HG03432 (cell line): Measurements from ENCODE around the gene ADGB.
"Not testable (repeated sequence)": the region's sequence is repeated elsewhere in the genome, so short reads cannot be mapped to it uniquely, and the experiment has no call there.

ENCODE experiments used
- ATAC-seq: cut with Tn5 transposase; IDR thresholded peaks from one replicate; pipeline ENCODE4 v1.9.1; 2021; ENCODE audit warnings: mild to moderate bottlenecking, moderate library complexity; ENCODE audit not compliant: unreplicated experiment

ADGB gene

GRCh38 chr6:146741609-146742008 is 142.8 kb downstream of the ADGB start:
- no peak for ATAC-seq

- no peak for ATAC-seq
These were observed 154.5 kb downstream of the ADGB start for GRCh38 chr6:146753306-146753705.

- ATAC-seq: no peak
These were observed 168.9 kb downstream of the ADGB start for GRCh38 chr6:146767632-146768031.

GRCh38 chr6:146768722-146769121 is 169.9 kb downstream of the ADGB start:
- no peak for ATAC-seq

- peak; percentile 20 for ATAC-seq
These were observed 171.6 kb downstream of the ADGB start for GRCh38 chr6:146770275-146770964.

GRCh38 chr6:146770965-146771735 is 172.4 kb downstream of the ADGB start:
- peak; percentile 68 for ATAC-seq

GRCh38 chr6:146775220-146775619 is 176.4 kb downstream of the ADGB start:
- ATAC-seq: no peak

DNA sequence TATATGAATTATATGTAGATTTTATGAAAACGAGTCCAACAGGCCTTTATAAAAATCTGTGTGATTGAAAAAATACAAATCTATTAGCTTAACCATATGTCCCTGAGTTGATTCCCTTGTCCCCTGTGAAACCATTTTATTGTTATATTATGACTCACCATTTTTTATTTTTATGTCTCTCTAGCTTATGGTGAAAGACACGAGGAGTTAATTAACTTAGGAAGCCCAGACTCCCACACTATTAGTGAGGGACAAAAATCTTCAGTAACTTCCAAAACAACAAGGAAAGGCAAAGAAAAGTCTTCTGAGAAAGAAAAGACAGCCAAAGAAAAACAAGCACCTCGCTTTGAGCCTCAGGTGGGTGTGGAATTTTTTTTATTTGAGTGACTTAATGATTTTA is 183.1 kb downstream of the ADGB start:
- ATAC-seq: no peak

GRCh38 chr6:146785001-146785585 is 186.3 kb downstream of the ADGB start:
- peak; percentile 95 for ATAC-seq

DNA sequence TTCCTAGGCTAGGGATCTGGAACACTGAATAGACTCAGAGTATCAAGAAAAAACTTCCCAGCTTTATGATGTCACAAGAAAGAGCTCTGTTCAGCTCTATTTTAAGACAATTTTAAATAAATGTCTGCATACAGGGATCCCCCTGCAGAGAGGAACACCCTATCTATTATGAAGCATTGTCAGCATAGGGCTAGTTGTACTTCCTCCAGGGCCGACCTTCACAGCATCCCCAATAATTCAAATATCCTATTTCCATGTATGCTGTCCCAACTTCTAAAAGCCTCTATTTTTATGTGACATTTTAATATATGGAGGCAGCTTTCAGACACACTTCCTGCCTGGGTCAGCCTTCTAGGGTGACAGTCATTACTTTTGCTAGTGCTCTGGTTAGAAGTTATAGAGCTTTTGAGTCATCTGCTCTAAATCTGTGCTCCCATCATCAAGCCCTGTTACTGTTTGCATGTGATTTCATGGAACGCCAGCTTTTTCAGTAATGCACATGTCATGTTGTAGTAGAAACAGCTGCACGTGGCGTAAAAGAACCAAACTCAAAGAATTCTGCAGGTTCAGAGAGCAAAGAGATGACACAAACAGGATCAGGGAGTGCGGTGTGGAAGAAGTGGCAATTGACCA is 189.2 kb downstream of the ADGB start:
- no peak for ATAC-seq

DNA sequence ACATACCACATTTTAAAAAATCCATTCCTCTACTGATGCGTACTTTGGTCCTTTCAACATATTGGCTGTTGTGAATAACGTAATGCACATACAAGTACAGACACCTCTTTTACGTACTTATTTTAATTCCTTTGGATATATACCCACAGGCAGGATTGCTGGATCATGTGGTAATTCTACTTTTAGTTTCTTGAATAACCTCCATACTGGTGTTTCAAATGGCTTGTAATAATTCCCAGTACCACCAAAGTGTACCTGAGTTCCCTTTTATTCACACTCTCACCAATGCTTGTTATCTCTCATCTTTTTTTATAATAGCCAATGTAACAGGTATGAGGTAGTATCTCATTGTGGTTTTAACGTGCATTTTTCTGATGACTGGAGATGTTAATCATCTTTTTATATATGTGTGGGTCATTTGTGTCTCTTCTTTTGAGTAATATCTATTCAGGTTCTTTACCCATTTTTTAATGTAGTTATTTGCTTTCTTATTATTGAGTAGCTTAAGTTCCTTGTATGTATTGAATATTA is 191.9 kb downstream of the ADGB start:
- ATAC-seq: no peak

DNA sequence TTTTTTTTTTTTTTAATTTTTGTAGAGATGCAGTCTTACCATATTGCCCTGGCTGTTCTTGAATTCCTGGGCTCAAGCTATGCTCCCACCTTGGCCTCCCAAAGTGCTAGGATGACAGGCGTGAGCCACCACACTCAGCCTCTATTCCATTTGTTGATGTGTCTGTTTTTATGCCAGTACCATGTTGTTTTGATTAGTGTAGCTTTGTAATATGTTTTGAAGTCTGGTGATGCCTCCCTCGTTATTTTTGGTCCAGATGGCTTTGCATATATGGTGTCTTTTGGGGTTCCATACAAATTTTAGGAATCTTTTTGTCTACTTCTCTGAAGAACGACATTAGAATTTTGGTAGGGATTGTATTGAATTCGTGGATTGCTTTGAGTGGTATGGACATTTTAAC is 193.2 kb downstream of the ADGB start:
- ATAC-seq: no peak

- not testable (repeated sequence) for ATAC-seq
These were observed 194.4 kb downstream of the ADGB start for GRCh38 chr6:146793218-146793617.

GRCh38 chr6:146795479-146796133 is 196.8 kb downstream of the ADGB start:
- ATAC-seq: no peak

GRCh38 chr6:146803167-146803566 is 204.4 kb downstream of the ADGB start:
- not testable (repeated sequence) for ATAC-seq

- no peak for ATAC-seq
These were observed 204.8 kb downstream of the ADGB start for GRCh38 chr6:146803601-146804000.

- ATAC-seq: no peak
These were observed 207.0 kb downstream of the ADGB start for GRCh38 chr6:146805546-146806325.

DNA sequence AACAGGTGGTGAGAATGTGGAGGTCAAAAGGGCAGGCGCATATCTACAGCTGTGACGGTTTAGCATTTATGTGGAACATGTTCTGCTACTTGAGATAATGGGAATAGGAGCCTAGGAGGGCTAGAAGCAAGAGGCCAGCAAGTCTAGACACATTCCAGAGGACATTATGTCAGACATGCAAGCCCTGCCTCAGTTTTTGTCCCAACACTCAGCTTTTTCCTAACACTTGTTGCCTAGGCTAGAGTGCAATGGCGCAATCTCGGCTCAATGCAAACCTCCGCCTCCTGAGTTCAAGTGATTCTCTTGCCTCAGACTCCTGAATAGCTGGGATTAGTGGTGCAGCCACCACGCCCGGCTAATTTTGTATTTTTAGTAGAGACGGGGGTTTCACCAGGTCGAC is 210.2 kb downstream of the ADGB start:
- ATAC-seq: not testable (repeated sequence)

- not testable (repeated sequence) for ATAC-seq
These were observed 214.1 kb downstream of the ADGB start for GRCh38 chr6:146812811-146813321.

- no peak for ATAC-seq
These were observed 214.8 kb downstream of the ADGB start for GRCh38 chr6:146813554-146813953.
